DOHH2 (cell line): ENCODE results near the gene HK1.

Experiments
- H3F3A ChIP-seq: fragments of 200-600 bp; sonication (generic), shearing (Covaris generic); 2 replicates; pipeline ENCODE4 v1.6.0; 2016; ENCODE audit warnings: antibody characterized with exemption, mild to moderate bottlenecking; ENCODE audit not compliant: control insufficient read depth, insufficient read depth
- H3K27ac ChIP-seq: fragments of 200-600 bp; sonication (generic); 2 replicates; pipeline ENCODE4 v1.5.1; 2014; ENCODE audit warnings: low read depth, mild to moderate bottlenecking, low read length, moderate library complexity
- H3K27me3 ChIP-seq: fragments of 200-600 bp; sonication (generic); 2 replicates; pipeline ENCODE4 v1.6.1; 2014; ENCODE audit warnings: mild to moderate bottlenecking, low read length, mixed read lengths; ENCODE audit not compliant: control insufficient read depth
- H3K36me3 ChIP-seq: fragments of 200-600 bp; sonication (generic); 2 replicates; pipeline ENCODE4 v1.6.1; 2014; ENCODE audit warnings: mild to moderate bottlenecking, low read length, moderate library complexity, mixed read lengths; ENCODE audit not compliant: control insufficient read depth
- H3K4me1 ChIP-seq: fragments of 200-600 bp; sonication (generic); 2 replicates; pipeline ENCODE4 v1.6.1; 2014; ENCODE audit warnings: mild to moderate bottlenecking, low read length, mixed read lengths; ENCODE audit not compliant: control insufficient read depth
- H3K4me2 ChIP-seq: fragments of 200-600 bp; sonication (generic); 2 replicates; pipeline ENCODE4 v1.6.0; 2014; ENCODE audit warnings: mild to moderate bottlenecking, low read length, moderate library complexity
- H3K4me3 ChIP-seq: fragments of 200-600 bp; sonication (generic); 2 replicates; pipeline ENCODE4 v1.5.1; 2014; ENCODE audit warnings: mild to moderate bottlenecking, low read length, mixed read lengths
- H3K79me2 ChIP-seq: fragments of 200-600 bp; sonication (generic); 2 replicates; pipeline ENCODE4 v1.6.1; 2014; ENCODE audit warnings: mild to moderate bottlenecking, low read length, mixed read lengths; ENCODE audit not compliant: control insufficient read depth
- H3K9me2 ChIP-seq: fragments of 200-600 bp; sonication (generic); replicated peaks from 2 replicates; pipeline ENCODE4 v1.6.1; 2014; ENCODE audit warnings: mild to moderate bottlenecking, low read length, mixed read lengths; ENCODE audit not compliant: control insufficient read depth
- H3K9me3 ChIP-seq: fragments of 200-600 bp; sonication (generic); 2 replicates; pipeline ENCODE4 v1.6.1; 2014; ENCODE audit warnings: antibody characterized with exemption, low read length, mixed read lengths; ENCODE audit not compliant: control insufficient read depth, insufficient read depth
- H4K20me1 ChIP-seq: fragments of 200-600 bp; sonication (generic); 2 replicates; pipeline ENCODE4 v1.6.0; 2014; ENCODE audit warnings: low read depth, mild to moderate bottlenecking, antibody characterized with exemption, low read length, moderate library complexity; ENCODE audit not compliant: control insufficient read depth, insufficient read depth
- CTCF ChIP-seq: fragments of 200-600 bp; sonication (generic); IDR thresholded peaks from one replicate; pipeline ENCODE4 v1.5.1; 2014; ENCODE audit warnings: antibody characterized with exemption, mild to moderate bottlenecking, low read depth, low read length; ENCODE audit not compliant: poor library complexity, severe bottlenecking
- EZH2phosphoT487 ChIP-seq: fragments of 200-600 bp; sonication (generic); IDR thresholded peaks from 2 replicates; pipeline ENCODE4 v1.6.1; 2017; ENCODE audit warnings: borderline replicate concordance, mild to moderate bottlenecking, antibody characterized with exemption, low read length, moderate library complexity, mixed read lengths

Gene HK1

GRCh38 chr10:69359594-69359993, 81.3 kb downstream of the HK1 start:
- Histone ChIP-seq H3K79me2 (0 out of 2 replicates have a peak, but pooled peaks cover 4% of the 10 kb centered on the region), H3K9me3 (no peaks in the 10 kb centered on the region), H3F3A (no peaks in the 10 kb centered on the region), H3K36me3 (peaks cover 3% of the 10 kb centered on the region; the same call in 1 of the 2 replicates), H3K9me2 (no peaks in the 10 kb centered on the region), H3K4me3 (no peak overlapping the region), H4K20me1 (no peaks in the 10 kb centered on the region), H3K4me2 (no peak overlapping the region), H3K27me3 (no peaks in the 10 kb centered on the region), H3K27ac (no peak overlapping the region), H3K4me1 (no peaks in the 10 kb centered on the region)
- no peak for TF ChIP-seq EZH2phosphoT487
- no peak for TF ChIP-seq CTCF

- TF ChIP-seq EZH2phosphoT487 (no peak), CTCF (no peak)
- H3K4me2 ChIP-seq, result no peak overlapping the region
- H3K9me3 ChIP-seq, result no peaks in the 10 kb centered on the region
- no peaks in the 10 kb centered on the region for H3K27me3 ChIP-seq
- peaks cover 11% of the 10 kb centered on the region for H3K36me3 ChIP-seq
- no peaks in the 10 kb centered on the region for H4K20me1 ChIP-seq
- H3K27ac ChIP-seq, result no peak overlapping the region
- no peaks in the 10 kb centered on the region for H3K4me1 ChIP-seq
- H3K4me3 ChIP-seq, result no peak overlapping the region
- H3K9me2 ChIP-seq, result no peaks in the 10 kb centered on the region
- H3K79me2 ChIP-seq, result 0 out of 2 replicates have a peak, but pooled peaks cover 4% of the 10 kb centered on the region
- H3F3A ChIP-seq, result no peaks in the 10 kb centered on the region
These were observed 82.4 kb downstream of the HK1 start for GRCh38 chr10:69360485-69361302.

GRCh38 chr10:69361303-69361614, 83.0 kb downstream of the HK1 start:
- Histone ChIP-seq H3K9me3 (no peaks in the 10 kb centered on the region), H3F3A (no peaks in the 10 kb centered on the region), H3K36me3 (peaks cover 11% of the 10 kb centered on the region), H3K4me3 (no peak overlapping the region), H3K27me3 (no peaks in the 10 kb centered on the region), H3K4me2 (no peak overlapping the region), H4K20me1 (no peaks in the 10 kb centered on the region), H3K9me2 (no peaks in the 10 kb centered on the region), H3K4me1 (no peaks in the 10 kb centered on the region), H3K27ac (no peak overlapping the region), H3K79me2 (0 out of 2 replicates have a peak, but pooled peaks cover 4% of the 10 kb centered on the region)
- TF ChIP-seq CTCF (no peak), EZH2phosphoT487 (no peak)
